Activated CD4-positive, alpha-beta T cell treated with anti-CD3 and anti-CD28 coated beads for 4 hours (primary cell): ENCODE measurements around the gene MX2.
"Not testable (repeated sequence)": the region's sequence is repeated elsewhere in the genome, so short reads cannot be mapped to it uniquely, and the experiment has no call there.

Source experiments
- DNase-seq, 2 donors: peaks; one replicate each; pipeline ENCODE4 v3.0.0-alpha.2; 2020

The MX2 gene

DNA sequence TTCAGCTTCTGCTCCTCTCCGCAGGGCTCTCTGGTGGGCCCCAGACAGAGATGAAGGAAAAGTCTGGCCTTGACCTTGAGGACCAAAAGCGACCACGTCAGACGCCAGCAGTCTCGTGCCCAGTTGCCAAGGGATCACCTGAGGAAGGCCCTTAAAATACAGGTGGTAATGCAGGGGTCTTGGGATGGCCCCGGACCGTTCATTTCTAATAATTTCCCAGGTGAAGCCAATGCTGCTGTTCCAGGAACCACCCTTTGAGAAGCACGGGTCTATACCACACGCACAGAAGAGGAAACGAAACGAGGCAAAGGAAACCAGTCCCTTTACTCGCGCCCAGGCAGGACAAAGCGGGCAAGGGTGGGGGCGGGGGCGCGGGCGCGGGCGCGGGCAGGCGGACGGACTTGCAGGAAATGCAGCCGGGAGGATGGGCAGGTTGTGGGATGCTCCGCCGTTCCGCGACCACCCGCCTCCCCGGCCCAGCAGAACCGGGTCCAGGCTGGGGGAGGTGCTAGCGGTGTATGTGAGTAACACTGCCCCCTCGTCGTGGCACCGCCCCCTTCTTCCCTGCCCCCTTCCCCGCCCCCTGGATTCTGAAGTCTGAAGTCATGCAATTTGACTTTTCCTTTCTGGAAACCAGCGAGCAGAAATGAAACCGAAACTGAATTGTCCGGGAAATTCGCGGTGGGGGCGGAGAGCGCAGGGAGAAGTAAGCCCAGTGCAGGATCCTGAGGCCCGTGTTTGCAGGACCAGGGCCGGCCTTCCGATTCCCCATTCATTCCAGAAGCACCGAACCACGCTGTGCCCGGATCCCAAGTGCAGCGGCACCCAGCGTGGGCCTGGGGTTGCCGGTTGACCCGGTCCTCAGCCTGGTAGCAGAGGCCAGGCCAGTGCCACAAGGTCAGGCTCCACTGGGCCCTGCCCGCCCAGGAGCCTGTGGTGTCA is 58.4 kb downstream of the MX2 start:
- DNase-seq: peak; percentile 70

- DNase-seq: not testable (repeated sequence)
Observed at GRCh38 chr21:41420998-41421397, 59.2 kb downstream of the MX2 start.

DNA sequence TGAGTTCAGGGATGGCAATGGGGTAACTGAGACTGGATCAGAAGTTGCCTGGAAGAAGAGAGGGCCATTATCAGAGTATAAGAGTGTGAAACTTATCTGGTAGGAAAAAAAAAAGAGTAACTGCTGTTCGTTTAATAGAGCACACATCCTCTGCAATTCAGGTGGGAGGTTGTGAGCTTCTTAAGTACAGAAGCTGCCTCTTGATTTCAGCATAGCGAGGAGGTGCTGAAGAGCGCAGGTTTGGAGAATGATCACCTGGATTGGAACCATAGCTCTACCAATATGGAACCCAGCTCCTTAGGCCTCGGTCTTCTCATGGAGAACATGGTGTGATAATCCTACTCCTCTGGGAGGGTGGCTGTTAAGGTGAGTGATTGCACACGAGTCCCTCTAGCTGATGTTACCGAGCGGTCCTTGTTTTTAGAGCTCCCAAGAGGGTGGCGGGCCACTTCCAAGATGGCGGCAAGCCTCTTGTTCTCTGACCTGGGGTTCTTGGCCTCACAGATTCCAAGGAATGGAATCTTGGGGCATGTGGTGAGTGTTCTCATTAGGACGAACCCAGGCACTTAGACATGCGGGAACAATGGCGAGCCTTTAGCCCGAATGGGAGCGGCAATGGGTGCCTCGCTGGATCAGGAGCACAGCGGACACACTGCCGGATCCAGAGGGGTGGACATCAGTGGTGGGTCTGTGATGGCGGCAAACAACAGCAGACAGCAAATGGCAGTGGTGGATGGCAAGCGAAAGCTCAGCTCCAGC is 60.9 kb downstream of the MX2 start:
- DNase-seq: no peak

- DNase-seq: not testable (repeated sequence)
Observed at GRCh38 chr21:41423305-41423636, 61.4 kb downstream of the MX2 start.

- no peak for DNase-seq
Observed at GRCh38 chr21:41425588-41425953, 63.7 kb downstream of the MX2 start.

GRCh38 chr21:41425954-41426675 is 64.3 kb downstream of the MX2 start, which contains the start of gene MX1:
MX1 (plus strand) TSS chr21:41426239; CDS start chr21:41432071, 5,832 bp downstream.
- DNase-seq: peak; percentile 88

GRCh38 chr21:41426676-41427404 is 65.0 kb downstream of the MX2 start:
- DNase-seq: peak in 1 of 2 donors; percentile 18

DNA sequence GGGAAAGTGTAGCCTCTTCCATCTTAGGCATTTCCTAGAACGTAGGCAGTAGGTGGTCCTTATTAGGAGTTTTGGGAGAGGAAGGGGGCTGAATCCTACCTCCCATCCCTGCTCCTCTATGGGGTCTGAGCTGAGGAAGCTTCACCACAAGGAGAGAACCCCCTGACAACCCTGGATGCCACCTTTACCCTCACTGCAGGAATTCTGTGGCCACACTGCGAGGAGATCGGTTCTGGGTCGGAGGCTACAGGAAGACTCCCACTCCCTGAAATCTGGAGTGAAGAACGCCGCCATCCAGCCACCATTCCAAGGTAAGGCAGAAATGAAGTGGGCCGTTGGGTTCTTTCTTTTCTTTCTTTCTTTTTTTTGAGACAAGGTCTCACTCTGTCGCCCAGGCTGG is 65.7 kb downstream of the MX2 start:
- DNase-seq: no peak

DNA sequence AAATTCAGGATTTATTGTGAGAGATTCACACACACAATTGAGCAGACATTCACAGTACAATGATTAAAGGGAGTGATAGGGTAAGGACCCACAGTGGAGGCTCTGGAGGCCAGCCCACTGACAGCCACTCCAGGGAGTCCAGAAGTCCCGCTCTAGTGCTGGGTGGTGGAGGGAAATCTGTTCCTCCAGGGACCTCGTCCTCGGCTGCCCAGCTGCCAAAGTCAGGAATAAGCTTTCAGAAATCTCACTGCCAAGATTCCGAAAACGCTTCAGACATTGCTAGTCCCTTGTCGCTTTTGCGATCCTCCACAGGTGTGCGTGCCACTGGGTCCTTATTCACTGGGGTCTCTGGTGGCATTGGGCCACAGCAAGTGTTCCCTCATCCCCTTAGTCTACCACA is 66.5 kb downstream of the MX2 start:
- no peak for DNase-seq

DNA sequence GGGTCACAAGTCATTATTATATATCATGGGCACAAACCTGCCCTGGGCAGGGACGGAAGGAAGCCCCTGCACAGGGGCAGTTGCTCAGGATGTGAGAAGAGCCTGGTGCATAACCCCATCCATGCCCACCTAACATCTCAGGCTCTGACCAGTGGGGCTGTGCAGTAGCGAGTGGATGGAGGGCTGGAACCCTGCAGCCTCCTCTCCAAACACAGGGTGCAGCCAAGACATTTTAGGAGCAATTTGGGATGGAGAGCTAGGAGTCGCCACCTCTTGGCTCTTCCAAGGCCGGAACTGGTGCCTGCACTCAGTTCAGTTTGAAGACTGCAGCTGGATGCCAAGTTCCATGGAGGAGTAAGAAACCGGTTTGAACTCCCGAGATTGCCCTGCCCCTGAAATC is 67.0 kb downstream of the MX2 start:
- DNase-seq: no peak

DNA sequence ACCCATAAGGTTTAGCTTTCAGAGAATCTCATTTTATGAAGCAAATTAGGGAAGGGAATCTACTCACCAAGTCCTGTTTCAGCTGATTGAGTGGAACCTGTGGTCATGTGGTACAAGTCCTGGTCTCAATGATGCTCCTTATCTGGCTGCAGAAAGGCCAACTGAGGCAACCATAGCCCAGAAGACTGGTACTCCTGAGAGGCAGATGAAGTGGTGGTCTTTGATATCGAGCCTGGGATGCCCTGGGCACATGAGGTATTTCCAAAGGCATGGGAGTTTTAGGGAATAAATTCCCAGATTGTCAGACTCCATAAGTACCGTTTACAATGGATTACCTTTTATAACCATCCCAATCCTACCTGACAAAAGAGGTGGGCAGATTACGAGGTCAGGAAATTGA is 67.5 kb downstream of the MX2 start:
- DNase-seq: no peak

GRCh38 chr21:41429925-41430491 is 68.2 kb downstream of the MX2 start:
- DNase-seq: no peak

GRCh38 chr21:41431788-41432548 is 70.1 kb downstream of the MX2 start:
- no peak for DNase-seq

- no peak for DNase-seq
Observed at GRCh38 chr21:41432562-41433460, 71.0 kb downstream of the MX2 start.

GRCh38 chr21:41433566-41433965 is 71.7 kb downstream of the MX2 start:
- DNase-seq: no peak

DNA sequence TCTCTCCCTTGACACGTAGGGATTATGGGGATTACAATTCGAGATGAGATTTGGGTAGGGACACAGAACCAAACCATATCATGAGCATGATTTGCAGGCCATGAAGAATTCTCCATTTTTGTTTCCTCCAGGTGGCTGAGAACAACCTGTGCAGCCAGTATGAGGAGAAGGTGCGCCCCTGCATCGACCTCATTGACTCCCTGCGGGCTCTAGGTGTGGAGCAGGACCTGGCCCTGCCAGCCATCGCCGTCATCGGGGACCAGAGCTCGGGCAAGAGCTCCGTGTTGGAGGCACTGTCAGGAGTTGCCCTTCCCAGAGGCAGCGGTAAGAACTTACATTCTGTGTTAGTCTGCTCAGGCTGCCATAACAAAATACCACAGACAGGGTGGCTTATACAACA is 73.9 kb downstream of the MX2 start:
- DNase-seq: no peak

DNA sequence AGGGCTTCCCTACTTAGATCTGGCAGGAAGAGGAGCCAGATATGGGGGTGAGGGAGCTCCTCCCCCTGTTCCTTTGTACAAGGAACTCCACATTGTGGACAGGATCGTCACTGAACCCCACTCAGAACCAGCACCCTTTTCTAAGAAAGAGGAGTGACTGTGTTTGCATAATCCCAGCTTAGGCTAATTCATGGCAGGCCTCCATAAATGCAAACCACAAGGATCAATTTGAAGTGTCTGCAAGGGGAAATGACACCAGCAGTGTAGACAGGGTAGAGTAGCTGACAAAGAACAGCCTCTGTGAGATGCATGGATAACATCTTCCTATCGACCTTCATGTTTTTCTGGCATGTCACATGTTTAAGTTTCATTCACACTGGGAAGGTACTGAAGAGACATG is 75.9 kb downstream of the MX2 start:
- DNase-seq: no peak

DNA sequence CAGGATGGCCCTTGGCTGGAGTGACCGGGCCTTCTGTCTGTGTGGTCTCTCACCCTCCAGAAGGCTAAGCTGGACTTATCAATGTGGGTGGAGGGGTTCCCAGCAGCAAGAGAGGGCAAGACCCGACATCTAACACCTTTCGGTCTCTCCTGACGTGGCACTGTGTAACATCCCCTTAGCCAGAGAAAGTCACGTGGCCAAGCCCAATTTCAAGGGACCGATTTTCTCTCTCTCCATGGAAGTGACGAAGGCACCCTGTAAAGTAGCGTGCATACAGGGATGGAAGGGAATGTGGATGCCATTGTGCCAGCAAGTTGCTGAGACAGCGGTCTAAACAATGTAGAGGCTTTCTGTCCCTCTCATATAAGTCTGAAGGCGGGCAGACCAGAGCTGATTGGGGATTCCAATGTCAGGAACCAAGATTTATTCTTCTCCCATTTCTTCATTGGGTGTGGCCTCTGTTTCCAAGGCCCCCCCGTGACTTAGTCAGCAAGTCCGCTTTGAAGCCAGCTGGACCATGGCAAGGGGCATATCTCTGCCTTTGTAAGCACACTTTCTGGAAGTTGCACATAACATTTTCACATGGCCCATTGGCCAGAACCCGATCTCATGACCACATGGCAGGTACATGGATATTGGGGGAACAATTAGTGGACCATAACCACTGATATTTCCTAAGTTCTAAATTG is 76.7 kb downstream of the MX2 start:
- DNase-seq: no peak

DNA sequence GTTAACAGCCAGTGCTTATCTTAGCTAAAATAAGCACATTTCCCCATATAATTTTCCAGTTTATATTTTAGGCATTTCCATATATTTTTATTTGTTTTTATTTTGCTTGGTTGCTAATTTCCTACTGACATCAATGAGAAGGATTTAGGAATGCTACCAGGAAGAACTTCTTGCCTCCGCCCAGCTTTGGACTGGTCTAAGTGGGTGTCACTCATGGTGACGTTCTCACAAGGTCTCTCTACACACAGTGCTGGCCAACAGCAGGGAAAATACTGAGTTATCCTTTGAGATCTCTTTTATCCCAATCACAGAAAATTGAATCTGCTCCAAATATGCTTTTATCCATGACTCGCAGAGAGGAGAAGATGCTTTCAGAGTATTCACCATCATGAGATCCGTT is 77.4 kb downstream of the MX2 start:
- no peak for DNase-seq

GRCh38 chr21:41441546-41441945 is 79.7 kb downstream of the MX2 start:
- no peak for DNase-seq
